SJSA1 (cell line): ENCODE results near the gene FBXO38. TPM values are rescaled to one million over a fixed set of nuclear protein-coding genes. Genes with fewer than 3 reads are reported as not detected.

Experiments
- DNase-seq, 2 experiments: peaks; one replicate each; pipeline ENCODE4 v3.0.0-alpha.2; 2015 to 2020; ENCODE audit warnings: low spot score in 2 of 2, low read depth in 1 of 2
- H3K27ac ChIP-seq: fragments of 250-450 bp; sonication (Bioruptor Pico); 2 replicates; pipeline ENCODE4 v1.5.1; 2020; ENCODE audit warnings: mild to moderate bottlenecking, moderate library complexity
- H3K27me3 ChIP-seq: fragments of 250-450 bp; sonication (Bioruptor Pico); replicated peaks from 2 replicates; pipeline ENCODE4 v1.5.1; 2020; ENCODE audit warnings: mild to moderate bottlenecking, moderate library complexity
- H3K36me3 ChIP-seq: fragments of 250-450 bp; sonication (Bioruptor Pico); 2 replicates; pipeline ENCODE4 v1.5.1; 2020; ENCODE audit warnings: mild to moderate bottlenecking
- H3K4me1 ChIP-seq: fragments of 250-450 bp; sonication (Bioruptor Pico); replicated peaks from 2 replicates; pipeline ENCODE4 v1.6.1; 2021; ENCODE audit warnings: mild to moderate bottlenecking
- H3K4me3 ChIP-seq: fragments of 250-450 bp; sonication (Bioruptor Pico); 2 replicates; pipeline ENCODE4 v1.5.1; 2020; ENCODE audit warnings: mild to moderate bottlenecking
- H3K9me3 ChIP-seq: fragments of 250-450 bp; sonication (Bioruptor Pico); replicated peaks from 2 replicates; pipeline ENCODE4 v1.5.1; 2020; ENCODE audit warnings: mild to moderate bottlenecking
- total RNA-seq: library from RNA; depleted of rRNA; stranded (reverse); fragments of >200 nt; shearing (Covaris generic); gene quantifications from 2 replicates; pipeline ENCODE4 v1.2.3, GENCODE V29; 2014; rRNA removed

The FBXO38 gene, protein sequence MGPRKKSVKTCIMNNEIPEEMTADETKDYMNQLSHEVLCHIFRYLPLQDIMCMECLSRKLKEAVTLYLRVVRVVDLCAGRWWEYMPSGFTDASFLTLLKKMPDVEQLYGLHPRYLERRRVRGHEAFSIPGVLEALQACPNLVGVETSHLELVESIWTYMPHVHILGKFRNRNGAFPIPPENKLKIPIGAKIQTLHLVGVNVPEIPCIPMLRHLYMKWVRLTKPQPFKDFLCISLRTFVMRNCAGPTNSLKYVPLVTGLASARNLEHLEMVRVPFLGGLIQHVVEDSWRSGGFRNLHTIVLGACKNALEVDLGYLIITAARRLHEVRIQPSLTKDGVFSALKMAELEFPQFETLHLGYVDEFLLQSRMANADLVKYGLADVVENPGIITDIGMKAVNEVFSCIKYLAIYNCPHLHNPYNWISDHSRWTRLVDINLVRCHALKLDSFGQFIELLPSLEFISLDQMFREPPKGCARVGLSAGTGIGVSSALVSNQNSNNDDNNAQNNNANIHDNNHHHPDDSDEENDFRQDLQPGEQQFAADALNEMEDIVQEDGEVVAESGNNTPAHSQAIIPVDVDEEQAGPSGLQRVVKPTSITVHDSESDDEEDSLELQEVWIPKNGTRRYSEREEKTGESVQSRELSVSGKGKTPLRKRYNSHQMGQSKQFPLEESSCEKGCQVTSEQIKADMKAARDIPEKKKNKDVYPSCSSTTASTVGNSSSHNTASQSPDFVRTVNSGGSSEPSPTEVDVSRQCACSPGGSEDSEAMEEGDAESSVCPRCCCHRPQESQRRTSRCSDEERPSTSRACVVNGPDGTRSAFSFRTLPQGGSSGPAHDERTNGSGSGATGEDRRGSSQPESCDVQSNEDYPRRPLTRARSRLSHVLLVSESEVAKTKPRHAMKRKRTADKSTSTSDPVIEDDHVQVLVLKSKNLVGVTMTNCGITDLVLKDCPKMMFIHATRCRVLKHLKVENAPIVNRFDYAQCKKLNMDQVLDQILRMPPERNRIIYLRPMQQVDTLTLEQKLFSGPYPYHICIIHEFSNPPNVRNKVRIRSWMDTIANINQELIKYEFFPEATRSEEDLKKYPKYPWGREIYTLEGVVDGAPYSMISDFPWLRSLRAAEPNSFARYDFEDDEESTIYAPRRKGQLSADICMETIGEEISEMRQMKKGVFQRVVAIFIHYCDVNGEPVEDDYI
- 58.4 and 60.2 TPM in 2 replicates for total RNA-seq

- H3K4me1 ChIP-seq: peaks cover 53% of the 10 kb centered on the region
- H3K27ac ChIP-seq: peak within 1 kb of the TSS; percentile 95
- peaks cover 33% of the 10 kb centered on the region for H3K36me3 ChIP-seq
- no peaks in the 10 kb centered on the region for H3K27me3 ChIP-seq
- H3K4me3 ChIP-seq: peak within 1 kb of the TSS; percentile 70
- no peaks in the 10 kb centered on the region for H3K9me3 ChIP-seq
- DNase-seq: peak; percentile 98
Observed at GRCh38 chr5:148383564-148384379, at the start of gene FBXO38. TSS of gene FBXO38 (plus strand) at chr5:148383958. CDS start at chr5:148394777, 10,819 bp downstream.

- Histone ChIP-seq H3K27ac (no peak within 1 kb of the TSS), H3K4me3 (no peak within 1 kb of the TSS), H3K27me3 (no peaks in the 10 kb centered on the region), H3K36me3 (no peaks in the 10 kb centered on the region), H3K9me3 (no peaks in the 10 kb centered on the region), H3K4me1 (no peaks in the 10 kb centered on the region)
- no peak for DNase-seq
Observed at GRCh38 chr5:148335259-148335658, 48.5 kb upstream of the FBXO38 start, which contains the start of gene SPINK9. TSS of gene SPINK9 (plus strand) at chr5:148335559. CDS start at chr5:148335614, 55 bp downstream.

- no peak overlapping the region for H3K4me3 ChIP-seq
- H3K27ac ChIP-seq: no peak overlapping the region
- H3K9me3 ChIP-seq: no peaks in the 10 kb centered on the region
- no peaks in the 10 kb centered on the region for H3K27me3 ChIP-seq
- no peaks in the 10 kb centered on the region for H3K4me1 ChIP-seq
- no peak for DNase-seq
- no peaks in the 10 kb centered on the region for H3K36me3 ChIP-seq
Observed at GRCh38 chr5:148336704-148337435, 46.9 kb upstream of the FBXO38 start.

DNA sequence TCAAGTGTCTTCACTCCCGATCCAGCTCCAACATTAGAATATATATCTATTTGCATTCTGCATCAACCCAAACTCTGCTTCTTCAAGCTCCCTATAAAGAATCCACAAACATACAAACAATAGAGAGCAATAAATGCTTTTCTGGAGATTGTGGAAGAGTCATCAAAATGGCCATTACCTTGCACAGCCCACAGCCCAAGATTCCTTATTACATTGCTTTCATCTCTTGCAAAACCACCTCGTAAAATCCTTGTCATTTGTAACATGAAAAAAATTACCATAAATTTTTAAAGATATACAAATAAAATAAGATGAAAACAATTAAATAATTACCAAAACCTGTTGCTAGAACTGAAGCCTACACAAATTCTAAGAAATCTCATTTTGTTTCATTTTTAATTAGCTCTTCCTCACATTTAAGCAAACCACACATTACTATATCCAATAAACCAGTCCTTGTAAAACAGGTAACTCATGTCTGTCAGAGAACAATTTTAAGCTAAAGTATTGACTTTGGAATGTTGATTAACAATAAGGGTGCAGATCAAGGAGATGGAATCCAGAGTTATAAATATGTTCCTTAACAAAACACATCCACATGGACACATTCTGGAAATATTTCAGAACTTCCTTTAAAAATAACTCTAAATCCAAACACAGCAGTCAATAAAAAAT, 41.2 kb upstream of the FBXO38 start:
- Histone ChIP-seq H3K4me3 (no peak overlapping the region), H3K27me3 (no peaks in the 10 kb centered on the region), H3K4me1 (no peaks in the 10 kb centered on the region), H3K27ac (no peak overlapping the region), H3K9me3 (no peaks in the 10 kb centered on the region), H3K36me3 (no peaks in the 10 kb centered on the region)
- DNase-seq: no peak

- no peak for DNase-seq
- H3K9me3 ChIP-seq: no peaks in the 10 kb centered on the region
- H3K27ac ChIP-seq: no peak overlapping the region
- H3K4me3 ChIP-seq: no peak overlapping the region
- H3K4me1 ChIP-seq: no peaks in the 10 kb centered on the region
- no peaks in the 10 kb centered on the region for H3K27me3 ChIP-seq
- no peaks in the 10 kb centered on the region for H3K36me3 ChIP-seq
Observed at GRCh38 chr5:148343046-148343407, 40.7 kb upstream of the FBXO38 start.

GRCh38 chr5:148343603-148344487, 39.9 kb upstream of the FBXO38 start:
- Histone ChIP-seq H3K27me3 (no peaks in the 10 kb centered on the region), H3K9me3 (no peaks in the 10 kb centered on the region), H3K27ac (no peak overlapping the region), H3K4me3 (no peak overlapping the region), H3K4me1 (no peaks in the 10 kb centered on the region), H3K36me3 (no peaks in the 10 kb centered on the region)
- no peak for DNase-seq

GRCh38 chr5:148347706-148348105, 36.1 kb upstream of the FBXO38 start:
- no peaks in the 10 kb centered on the region for H3K4me1 ChIP-seq
- no peaks in the 10 kb centered on the region for H3K36me3 ChIP-seq
- H3K4me3 ChIP-seq: no peak overlapping the region
- H3K9me3 ChIP-seq: no peaks in the 10 kb centered on the region
- H3K27me3 ChIP-seq: no peaks in the 10 kb centered on the region
- DNase-seq: no peak
- no peak overlapping the region for H3K27ac ChIP-seq

DNA sequence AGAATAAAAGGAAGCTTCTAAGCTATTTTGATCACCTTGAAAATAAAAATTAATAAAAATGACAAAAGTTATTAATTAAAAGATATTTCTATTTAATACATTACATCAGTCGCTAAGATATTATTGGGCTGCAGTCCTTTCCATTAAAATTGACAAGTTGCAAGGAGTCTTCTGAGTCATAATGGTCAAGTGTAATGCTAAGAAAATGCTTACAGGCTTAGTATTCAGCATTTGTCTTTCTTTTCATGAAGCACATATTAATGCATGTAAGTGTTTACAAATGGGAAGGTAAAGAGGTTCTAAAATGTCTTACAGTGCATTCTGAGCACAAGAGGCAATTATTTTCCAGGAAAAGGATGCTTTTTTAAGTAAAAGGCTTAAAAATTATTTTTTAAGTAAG, 31.1 kb upstream of the FBXO38 start:
- Histone ChIP-seq H3K27ac (no peak overlapping the region), H3K36me3 (no peaks in the 10 kb centered on the region), H3K27me3 (no peaks in the 10 kb centered on the region), H3K4me1 (no peaks in the 10 kb centered on the region), H3K9me3 (no peaks in the 10 kb centered on the region), H3K4me3 (no peak overlapping the region)
- DNase-seq: no peak

- Histone ChIP-seq H3K27ac (no peak overlapping the region), H3K27me3 (no peaks in the 10 kb centered on the region), H3K36me3 (no peaks in the 10 kb centered on the region), H3K4me1 (no peaks in the 10 kb centered on the region), H3K9me3 (no peaks in the 10 kb centered on the region), H3K4me3 (no peak overlapping the region)
- no peak for DNase-seq
Observed at GRCh38 chr5:148353634-148354033, 30.1 kb upstream of the FBXO38 start.

- Histone ChIP-seq H3K36me3 (no peaks in the 10 kb centered on the region), H3K4me3 (no peak overlapping the region), H3K9me3 (no peaks in the 10 kb centered on the region), H3K27ac (no peak overlapping the region), H3K27me3 (peaks cover 13% of the 10 kb centered on the region; the same call in 1 of the 2 replicates), H3K4me1 (no peaks in the 10 kb centered on the region)
- DNase-seq: no peak
Observed at GRCh38 chr5:148364343-148364742, 19.4 kb upstream of the FBXO38 start.

GRCh38 chr5:148368299-148368698, 15.5 kb upstream of the FBXO38 start:
- Histone ChIP-seq H3K27me3 (peaks cover 12% of the 10 kb centered on the region; the same call in 1 of the 2 replicates), H3K27ac (no peak overlapping the region), H3K4me1 (no peaks in the 10 kb centered on the region; the same call in 1 of the 2 replicates), H3K4me3 (no peak overlapping the region), H3K36me3 (no peaks in the 10 kb centered on the region), H3K9me3 (no peaks in the 10 kb centered on the region)
- DNase-seq: no peak
